ENCODE measurements around the gene TIGD4.

DNA sequence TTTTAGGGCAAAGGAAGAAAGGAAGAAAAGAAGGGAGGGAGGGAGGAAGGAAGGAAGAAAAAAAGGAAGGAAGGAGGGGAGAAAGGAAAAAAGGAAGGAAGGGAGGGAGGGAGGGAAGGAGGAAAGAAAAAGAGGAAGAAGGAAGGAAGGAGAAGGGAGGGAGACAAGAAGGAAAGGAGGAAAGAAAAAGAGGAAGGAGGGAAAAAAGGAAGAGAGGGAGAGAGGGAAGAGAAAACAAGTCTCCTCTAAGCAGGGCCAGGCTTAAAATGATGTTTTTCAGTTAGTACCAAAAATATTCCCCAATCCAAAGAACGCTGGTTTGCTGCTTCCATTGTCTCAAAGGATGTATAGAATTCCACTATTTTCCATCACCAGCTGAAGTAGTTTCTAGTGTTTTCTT, 2.0 kb downstream of the TIGD4 start:
- TF ChIP-seq, protein P1, sequence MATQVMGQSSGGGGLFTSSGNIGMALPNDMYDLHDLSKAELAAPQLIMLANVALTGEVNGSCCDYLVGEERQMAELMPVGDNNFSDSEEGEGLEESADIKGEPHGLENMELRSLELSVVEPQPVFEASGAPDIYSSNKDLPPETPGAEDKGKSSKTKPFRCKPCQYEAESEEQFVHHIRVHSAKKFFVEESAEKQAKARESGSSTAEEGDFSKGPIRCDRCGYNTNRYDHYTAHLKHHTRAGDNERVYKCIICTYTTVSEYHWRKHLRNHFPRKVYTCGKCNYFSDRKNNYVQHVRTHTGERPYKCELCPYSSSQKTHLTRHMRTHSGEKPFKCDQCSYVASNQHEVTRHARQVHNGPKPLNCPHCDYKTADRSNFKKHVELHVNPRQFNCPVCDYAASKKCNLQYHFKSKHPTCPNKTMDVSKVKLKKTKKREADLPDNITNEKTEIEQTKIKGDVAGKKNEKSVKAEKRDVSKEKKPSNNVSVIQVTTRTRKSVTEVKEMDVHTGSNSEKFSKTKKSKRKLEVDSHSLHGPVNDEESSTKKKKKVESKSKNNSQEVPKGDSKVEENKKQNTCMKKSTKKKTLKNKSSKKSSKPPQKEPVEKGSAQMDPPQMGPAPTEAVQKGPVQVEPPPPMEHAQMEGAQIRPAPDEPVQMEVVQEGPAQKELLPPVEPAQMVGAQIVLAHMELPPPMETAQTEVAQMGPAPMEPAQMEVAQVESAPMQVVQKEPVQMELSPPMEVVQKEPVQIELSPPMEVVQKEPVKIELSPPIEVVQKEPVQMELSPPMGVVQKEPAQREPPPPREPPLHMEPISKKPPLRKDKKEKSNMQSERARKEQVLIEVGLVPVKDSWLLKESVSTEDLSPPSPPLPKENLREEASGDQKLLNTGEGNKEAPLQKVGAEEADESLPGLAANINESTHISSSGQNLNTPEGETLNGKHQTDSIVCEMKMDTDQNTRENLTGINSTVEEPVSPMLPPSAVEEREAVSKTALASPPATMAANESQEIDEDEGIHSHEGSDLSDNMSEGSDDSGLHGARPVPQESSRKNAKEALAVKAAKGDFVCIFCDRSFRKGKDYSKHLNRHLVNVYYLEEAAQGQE (IDR thresholded peaks at IDR 0.05; ENCODE audit: unreplicated experiment), result no peak
- TF ChIP-seq, protein P2, sequence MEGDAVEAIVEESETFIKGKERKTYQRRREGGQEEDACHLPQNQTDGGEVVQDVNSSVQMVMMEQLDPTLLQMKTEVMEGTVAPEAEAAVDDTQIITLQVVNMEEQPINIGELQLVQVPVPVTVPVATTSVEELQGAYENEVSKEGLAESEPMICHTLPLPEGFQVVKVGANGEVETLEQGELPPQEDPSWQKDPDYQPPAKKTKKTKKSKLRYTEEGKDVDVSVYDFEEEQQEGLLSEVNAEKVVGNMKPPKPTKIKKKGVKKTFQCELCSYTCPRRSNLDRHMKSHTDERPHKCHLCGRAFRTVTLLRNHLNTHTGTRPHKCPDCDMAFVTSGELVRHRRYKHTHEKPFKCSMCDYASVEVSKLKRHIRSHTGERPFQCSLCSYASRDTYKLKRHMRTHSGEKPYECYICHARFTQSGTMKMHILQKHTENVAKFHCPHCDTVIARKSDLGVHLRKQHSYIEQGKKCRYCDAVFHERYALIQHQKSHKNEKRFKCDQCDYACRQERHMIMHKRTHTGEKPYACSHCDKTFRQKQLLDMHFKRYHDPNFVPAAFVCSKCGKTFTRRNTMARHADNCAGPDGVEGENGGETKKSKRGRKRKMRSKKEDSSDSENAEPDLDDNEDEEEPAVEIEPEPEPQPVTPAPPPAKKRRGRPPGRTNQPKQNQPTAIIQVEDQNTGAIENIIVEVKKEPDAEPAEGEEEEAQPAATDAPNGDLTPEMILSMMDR (conservative IDR thresholded peaks at IDR 0.05; ENCODE audit: low read depth in 2 of 2), result no peak
- TF ChIP-seq POLR2AphosphoS5 (IDR thresholded peaks at IDR 0.05; ENCODE audit: low read depth) (no peak), ZNF331 (CRISPR knock-in tag; IDR thresholded peaks at IDR 0.05; ENCODE audit: low read depth) (no peak), EZH2 (IDR thresholded peaks at IDR 0.05; ENCODE audit: low read depth, unreplicated experiment) (no peak), STAT1 (IDR thresholded peaks at IDR 0.05; ENCODE audit: unreplicated experiment) (no peak), CREB1 (CRISPR knock-in tag; IDR thresholded peaks at IDR 0.05; ENCODE audit: low read depth) (no peak)

Measured in GM23338 (cell line).